Astrocyte of the cerebellum (primary cell): ENCODE measurements around the gene WASF2.

Experiments used
- DNase-seq: peaks from one replicate; pipeline ENCODE4 v3.0.0-alpha.2; 2011; ENCODE audit warnings: low read depth
- H3K4me3 ChIP-seq: 2 replicates; pipeline ENCODE4 v1.5.1; 2011; ENCODE audit warnings: mild to moderate bottlenecking, low read depth, low read length, moderate library complexity
- in situ Hi-C: cut with HindIII; loops from 2 replicates; pipeline ENCODE4 v1.10.0; 2017; ENCODE audit warnings: low sequenced_read_pairs
- TF ChIP-seq, protein P1 (sequence below): IDR thresholded peaks from 2 replicates; pipeline ENCODE4 v1.5.1; 2012; ENCODE audit warnings: low read length, low read depth, moderate library complexity, mild to moderate bottlenecking; ENCODE audit errors: missing control alignments

The WASF2 gene

DNA sequence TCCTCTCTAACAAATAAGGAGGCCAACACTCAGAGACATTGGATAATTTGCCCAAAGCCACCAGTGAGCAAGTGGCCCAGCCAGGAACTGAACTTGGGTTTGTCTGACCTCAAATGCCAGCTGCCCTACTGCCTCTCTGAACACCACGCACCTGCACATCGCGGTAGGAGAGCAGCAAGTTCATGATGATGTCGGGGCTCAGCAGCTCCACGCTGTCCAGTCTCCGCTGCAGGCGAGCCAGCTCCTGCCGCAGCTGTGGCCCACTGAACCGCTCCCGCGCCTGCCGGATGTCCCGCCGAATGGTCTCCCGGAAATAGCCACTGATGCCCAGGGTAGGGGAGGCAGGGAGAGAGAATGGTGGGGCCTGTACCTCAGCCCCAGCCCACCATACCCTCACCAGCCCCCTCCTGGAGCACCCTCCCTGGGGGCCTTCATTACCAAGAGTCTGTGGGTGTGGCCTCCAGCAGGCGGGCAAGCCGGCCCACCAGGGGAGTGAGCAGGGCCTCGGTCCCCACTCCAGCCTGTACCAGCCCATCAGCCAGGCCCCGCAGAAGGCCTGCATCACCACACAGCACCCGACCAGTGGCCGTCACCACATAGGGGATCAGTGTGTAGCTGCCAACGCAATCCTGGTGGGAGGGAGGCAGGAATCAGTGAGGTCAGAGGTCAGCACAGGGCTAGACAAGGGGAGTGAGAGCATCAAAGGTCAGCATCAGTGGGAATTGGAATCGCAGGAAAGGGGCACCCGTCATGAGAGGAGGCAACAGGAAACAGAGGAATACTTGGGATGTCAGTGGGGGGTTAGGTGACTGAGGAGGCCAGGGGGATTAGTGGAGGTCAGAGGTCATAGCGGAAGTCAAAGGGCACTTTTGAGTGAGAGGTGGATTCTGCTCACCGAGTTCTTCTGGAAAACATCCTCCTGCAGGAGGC lies 125.9 kb downstream of the WASF2 start:
- in situ Hi-C loops = no loop called here

DNA sequence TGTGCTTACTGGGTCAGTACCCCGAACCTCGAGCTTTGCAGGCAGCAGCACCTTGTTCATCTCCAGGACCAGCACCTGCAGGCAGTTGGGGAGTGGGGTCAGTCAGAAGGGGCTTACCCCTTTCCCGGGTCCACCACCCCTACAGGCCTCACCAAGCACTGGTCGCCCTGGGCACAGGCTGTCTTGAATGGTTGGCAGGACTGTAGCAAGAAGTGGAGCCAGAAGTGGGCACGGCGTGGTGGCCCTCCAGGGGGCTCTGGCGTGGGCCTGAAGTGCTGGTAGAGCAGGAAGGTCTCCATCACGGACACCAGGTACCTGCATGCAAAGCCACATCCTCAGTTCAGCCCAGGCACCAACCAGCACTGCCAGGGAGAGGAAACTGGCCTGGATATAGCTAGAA lies 128.4 kb downstream of the WASF2 start:
- H3K4me3 ChIP-seq = no peak overlapping the region
- no peak for DNase-seq
- in situ Hi-C loops = no loop called here
- TF ChIP-seq, protein P1, sequence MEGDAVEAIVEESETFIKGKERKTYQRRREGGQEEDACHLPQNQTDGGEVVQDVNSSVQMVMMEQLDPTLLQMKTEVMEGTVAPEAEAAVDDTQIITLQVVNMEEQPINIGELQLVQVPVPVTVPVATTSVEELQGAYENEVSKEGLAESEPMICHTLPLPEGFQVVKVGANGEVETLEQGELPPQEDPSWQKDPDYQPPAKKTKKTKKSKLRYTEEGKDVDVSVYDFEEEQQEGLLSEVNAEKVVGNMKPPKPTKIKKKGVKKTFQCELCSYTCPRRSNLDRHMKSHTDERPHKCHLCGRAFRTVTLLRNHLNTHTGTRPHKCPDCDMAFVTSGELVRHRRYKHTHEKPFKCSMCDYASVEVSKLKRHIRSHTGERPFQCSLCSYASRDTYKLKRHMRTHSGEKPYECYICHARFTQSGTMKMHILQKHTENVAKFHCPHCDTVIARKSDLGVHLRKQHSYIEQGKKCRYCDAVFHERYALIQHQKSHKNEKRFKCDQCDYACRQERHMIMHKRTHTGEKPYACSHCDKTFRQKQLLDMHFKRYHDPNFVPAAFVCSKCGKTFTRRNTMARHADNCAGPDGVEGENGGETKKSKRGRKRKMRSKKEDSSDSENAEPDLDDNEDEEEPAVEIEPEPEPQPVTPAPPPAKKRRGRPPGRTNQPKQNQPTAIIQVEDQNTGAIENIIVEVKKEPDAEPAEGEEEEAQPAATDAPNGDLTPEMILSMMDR = no peak

More for the DNA sequence above, 125.9 kb downstream of the WASF2 start:
- TF ChIP-seq, protein P1 = no peak
- H3K4me3 ChIP-seq = no peak overlapping the region
- no peak for DNase-seq

DNA sequence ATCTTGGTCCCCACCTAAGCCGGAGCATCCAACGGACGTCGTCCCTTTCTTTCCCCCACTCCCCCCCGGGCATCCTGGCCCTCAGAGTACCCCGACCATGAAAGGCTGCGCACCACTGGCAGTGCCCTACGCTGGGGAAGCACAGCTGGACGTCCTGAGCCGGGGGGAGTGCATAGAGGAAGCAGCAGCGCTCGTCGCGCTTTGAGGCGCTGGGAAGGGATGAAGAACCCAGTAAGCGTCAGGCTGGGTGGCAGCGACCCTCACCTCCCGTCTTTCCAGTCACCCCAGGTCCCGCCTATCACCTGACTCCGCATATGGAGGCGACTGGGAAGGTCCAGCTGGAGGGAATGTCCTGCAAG lies 128.9 kb downstream of the WASF2 start:
- TF ChIP-seq, protein P1 = no peak
- no peak for DNase-seq
- in situ Hi-C loops = no loop called here
- no peak overlapping the region for H3K4me3 ChIP-seq

DNA sequence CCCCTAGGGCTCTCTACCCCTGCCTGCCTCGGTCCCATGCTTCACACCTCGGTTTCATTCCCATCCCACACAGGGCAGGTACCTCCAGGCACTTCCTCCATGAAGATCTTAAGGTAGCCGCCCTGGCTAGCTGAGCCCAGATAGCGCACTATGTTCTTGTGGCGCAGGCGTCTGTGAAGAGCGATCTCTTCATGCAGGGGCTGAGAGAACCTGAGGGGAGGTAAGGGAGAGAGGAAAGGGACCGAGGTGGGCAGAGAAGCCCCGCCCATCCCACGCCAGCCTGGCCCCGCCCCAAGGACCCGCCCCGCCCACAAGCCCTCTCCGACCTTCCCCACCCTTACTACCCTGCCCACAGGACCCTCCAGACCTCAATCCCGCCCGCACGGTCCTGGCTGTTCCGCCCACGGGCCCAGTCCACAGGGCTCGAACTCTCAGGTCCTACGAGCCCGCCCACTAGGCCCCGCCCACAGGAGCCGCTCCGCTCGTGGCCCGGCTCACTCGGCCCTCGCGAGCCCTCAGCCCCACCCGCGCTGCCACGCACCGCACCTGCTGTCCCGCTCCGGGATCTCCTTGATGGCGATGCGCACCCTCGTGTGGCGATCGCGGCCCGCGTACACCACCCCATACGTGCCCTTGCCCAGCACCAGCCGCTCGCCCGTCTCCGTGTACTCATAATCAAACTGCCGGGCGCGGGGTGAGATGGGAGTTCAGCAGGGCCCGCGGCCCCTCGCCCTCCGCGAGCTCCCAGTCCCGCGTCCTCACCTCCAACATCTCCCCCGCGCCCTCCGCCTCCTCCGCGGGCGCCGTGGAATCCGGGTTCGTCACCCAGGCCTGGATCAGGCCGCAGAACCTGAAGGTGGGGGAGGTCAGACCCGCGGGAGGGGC lies 129.6 kb downstream of the WASF2 start:
- in situ Hi-C loops = no loop called here
- TF ChIP-seq, protein P1 = no peak
- no peak for DNase-seq
- peak overlapping the region; percentile 15 for H3K4me3 ChIP-seq

DNA sequence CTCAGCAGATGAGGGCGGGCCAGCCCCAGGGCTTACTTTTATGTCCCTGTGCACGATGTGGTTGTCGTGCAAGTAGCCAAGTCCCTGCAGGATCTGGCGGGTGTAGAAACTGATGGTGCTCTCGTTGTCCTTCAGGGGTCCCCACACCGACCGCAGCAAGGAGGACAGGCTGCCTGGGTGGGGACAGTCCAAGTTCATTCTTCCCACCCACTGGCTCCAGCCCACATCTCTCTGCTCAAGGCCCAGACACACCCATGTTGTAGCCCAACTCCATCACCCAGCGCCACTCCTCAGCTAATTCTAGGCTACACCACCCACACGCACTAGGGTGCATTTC lies 130.2 kb downstream of the WASF2 start:
- H3K4me3 ChIP-seq = no peak overlapping the region
- in situ Hi-C loops = no loop called here
- TF ChIP-seq, protein P1 = no peak
- DNase-seq = no peak

DNA sequence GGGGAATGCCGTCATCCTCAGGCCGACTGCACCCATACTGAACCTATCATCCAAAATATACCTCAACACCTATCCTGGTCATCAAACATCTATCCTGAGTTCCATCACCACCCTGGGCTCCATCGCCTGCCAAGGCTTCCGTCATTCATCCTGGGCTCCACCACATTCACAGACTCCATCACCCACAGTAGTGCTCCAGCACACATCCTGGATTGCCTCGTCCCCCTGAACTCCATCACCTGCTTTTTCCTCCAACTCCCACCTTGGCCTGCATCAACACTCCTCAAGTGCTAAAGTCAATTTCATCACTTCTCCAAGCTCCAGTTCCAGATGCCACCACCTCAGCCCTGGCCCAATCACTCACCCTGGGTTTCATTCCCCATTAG lies 131.0 kb downstream of the WASF2 start:
- DNase-seq = no peak
- H3K4me3 ChIP-seq = no peak overlapping the region
- in situ Hi-C loops = no loop called here
- TF ChIP-seq, protein P1 = no peak
